Parathyroid adenoma (tissue), 2 donors: ENCODE results near the gene RPL7A.

Source experiments
- H2AFZ ChIP-seq: fragments of 300-600 bp; sonication (generic); one replicate; pipeline ENCODE4 v1.7.0; 2017; ENCODE audit warnings: antibody characterized with exemption, mild to moderate bottlenecking
- H3K27ac ChIP-seq: fragments of 300-600 bp; sonication (generic); one replicate; pipeline ENCODE4 v1.7.0; 2017
- H3K27me3 ChIP-seq: fragments of 300-600 bp; sonication (generic); one replicate; pipeline ENCODE4 v1.7.0; 2017; ENCODE audit warnings: low read length; ENCODE audit not compliant: control insufficient read depth, insufficient read depth
- H3K36me3 ChIP-seq: fragments of 300-600 bp; sonication (generic); one replicate; pipeline ENCODE4 v1.7.0; 2017; ENCODE audit warnings: low read length; ENCODE audit not compliant: control insufficient read depth, insufficient read depth
- H3K4me1 ChIP-seq: fragments of 300-600 bp; sonication (generic); one replicate; pipeline ENCODE4 v1.7.0; 2017; ENCODE audit warnings: control low read depth
- H3K4me2 ChIP-seq: fragments of 300-600 bp; sonication (generic); one replicate; pipeline ENCODE4 v1.7.0; 2017; ENCODE audit warnings: low read length
- H3K4me3 ChIP-seq: fragments of 300-600 bp; sonication (generic); one replicate; pipeline ENCODE4 v1.7.0; 2017; ENCODE audit warnings: low read depth, low read length
- H3K79me2 ChIP-seq: fragments of 300-600 bp; sonication (generic); one replicate; pipeline ENCODE4 v1.7.0; 2017; ENCODE audit warnings: control low read depth
- H3K9ac ChIP-seq: fragments of 300-600 bp; sonication (generic); one replicate; pipeline ENCODE4 v1.7.0; 2017; ENCODE audit warnings: mild to moderate bottlenecking
- H3K9me3 ChIP-seq: fragments of 300-600 bp; sonication (generic); one replicate; pipeline ENCODE4 v1.7.0; 2017; ENCODE audit warnings: low read length; ENCODE audit not compliant: control insufficient read depth
- TF ChIP-seq, protein P1 (sequence below): fragments of 300-600 bp; sonication (generic); IDR thresholded peaks from one replicate; pipeline ENCODE4 v1.7.0; 2017; ENCODE audit warnings: antibody characterized with exemption, mild to moderate bottlenecking
- donor health status: primary hyperparathyroidism.

The RPL7A gene

DNA sequence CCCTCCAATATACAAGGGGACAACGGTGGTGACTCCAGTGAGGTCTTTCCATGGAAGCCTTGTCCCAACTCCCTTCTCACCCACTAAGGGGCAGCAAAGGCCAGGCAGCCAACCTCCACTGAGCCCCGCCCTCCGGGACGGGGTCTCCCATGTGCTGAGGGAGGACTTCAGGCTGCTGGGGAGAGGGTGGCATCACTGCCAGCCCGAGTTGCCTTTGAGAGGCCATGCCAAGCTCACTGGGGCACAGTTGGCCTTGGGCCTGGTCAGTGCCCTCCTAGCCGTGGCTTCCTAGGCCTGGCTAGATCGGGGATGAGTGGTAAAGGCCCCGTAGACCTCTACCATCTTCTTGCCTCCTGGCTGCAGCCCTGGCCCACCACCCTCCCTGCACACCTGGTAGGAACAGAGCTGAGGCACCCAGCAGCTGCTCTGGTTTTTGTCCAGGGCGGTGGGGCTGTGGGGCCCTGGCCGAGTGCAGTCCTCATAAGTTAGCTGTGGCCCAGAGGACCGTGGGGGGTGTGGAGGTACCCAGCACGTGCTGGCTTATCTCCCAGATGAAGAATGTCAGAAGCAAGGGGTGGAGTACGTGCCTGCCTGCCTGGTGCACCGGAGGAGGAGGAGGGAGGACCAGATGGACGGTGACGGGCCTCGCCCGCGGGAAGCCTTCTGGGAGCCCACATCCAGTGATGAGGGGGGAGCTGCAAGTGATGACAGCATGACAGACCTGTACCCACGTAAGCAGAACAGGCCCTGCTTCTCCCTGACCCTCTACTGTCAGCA lies 11.6 kb downstream of the RPL7A start:
- H3K27me3 ChIP-seq = no peaks in the 10 kb centered on the region
- H2AFZ ChIP-seq = no peak overlapping the region
- H3K27ac ChIP-seq = no peak overlapping the region
- H3K4me3 ChIP-seq = no peak overlapping the region
- H3K4me2 ChIP-seq = no peak overlapping the region
- peaks cover 3% of the 10 kb centered on the region for H3K4me1 ChIP-seq
- no peaks in the 10 kb centered on the region for H3K79me2 ChIP-seq
- H3K36me3 ChIP-seq = no peaks in the 10 kb centered on the region
- TF ChIP-seq, protein P1, sequence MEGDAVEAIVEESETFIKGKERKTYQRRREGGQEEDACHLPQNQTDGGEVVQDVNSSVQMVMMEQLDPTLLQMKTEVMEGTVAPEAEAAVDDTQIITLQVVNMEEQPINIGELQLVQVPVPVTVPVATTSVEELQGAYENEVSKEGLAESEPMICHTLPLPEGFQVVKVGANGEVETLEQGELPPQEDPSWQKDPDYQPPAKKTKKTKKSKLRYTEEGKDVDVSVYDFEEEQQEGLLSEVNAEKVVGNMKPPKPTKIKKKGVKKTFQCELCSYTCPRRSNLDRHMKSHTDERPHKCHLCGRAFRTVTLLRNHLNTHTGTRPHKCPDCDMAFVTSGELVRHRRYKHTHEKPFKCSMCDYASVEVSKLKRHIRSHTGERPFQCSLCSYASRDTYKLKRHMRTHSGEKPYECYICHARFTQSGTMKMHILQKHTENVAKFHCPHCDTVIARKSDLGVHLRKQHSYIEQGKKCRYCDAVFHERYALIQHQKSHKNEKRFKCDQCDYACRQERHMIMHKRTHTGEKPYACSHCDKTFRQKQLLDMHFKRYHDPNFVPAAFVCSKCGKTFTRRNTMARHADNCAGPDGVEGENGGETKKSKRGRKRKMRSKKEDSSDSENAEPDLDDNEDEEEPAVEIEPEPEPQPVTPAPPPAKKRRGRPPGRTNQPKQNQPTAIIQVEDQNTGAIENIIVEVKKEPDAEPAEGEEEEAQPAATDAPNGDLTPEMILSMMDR = peak; percentile 16
- no peaks in the 10 kb centered on the region for H3K9me3 ChIP-seq
- H3K9ac ChIP-seq = no peak overlapping the region

DNA sequence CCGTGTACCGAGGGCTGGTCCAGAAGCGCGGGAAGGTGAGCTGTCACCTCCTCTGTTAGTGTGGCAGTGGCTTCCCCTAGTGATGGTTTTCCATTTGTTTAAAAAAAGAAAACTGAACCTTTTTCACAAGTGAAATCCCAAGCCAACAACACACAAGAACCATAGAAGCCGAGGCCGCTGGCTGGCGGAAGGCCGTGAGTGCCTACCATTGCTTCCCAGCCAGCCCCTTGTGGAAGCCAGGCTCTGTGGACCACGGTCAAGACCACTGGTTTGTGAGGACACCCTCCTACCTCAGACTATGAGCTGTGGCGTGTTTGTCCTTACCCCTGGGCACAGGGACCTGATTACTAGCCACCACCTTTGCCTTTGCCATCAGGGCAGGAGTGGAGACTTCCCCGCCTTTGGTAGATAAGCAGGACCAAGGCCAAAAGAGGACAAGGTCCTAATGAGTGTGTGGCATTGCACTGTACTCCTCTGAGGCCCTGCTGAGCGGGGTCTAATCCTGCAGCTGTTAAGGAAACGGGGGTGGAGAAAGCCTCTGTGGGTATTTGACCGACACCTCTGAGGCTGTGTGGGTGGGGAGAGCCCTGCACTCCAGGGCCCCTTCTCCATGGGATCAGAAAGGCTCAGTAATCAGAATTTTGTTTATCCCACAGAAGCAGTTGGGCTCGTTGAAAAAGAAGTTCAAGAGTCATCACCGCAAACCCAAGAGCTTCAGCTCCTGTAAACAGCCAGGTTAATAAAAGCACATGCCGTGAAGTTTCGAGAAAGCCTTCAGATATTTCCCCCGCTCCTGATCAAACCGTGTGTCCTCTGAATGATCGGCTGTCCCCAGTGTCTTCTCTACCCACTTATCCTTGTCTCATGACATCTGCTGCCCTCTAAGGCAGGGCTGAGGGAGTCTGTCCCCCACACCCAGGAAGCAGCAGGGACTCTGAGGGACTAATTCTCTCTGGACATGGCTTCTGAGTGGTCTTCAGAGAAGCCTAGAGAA lies 12.7 kb downstream of the RPL7A start:
- H3K9ac ChIP-seq = no peak overlapping the region
- no peak overlapping the region for H3K4me3 ChIP-seq
- no peaks in the 10 kb centered on the region for H3K36me3 ChIP-seq
- H3K9me3 ChIP-seq = no peaks in the 10 kb centered on the region
- TF ChIP-seq, protein P1 = no peak
- H3K4me1 ChIP-seq = peaks cover 3% of the 10 kb centered on the region
- no peak overlapping the region for H3K4me2 ChIP-seq
- no peak overlapping the region for H2AFZ ChIP-seq
- no peaks in the 10 kb centered on the region for H3K27me3 ChIP-seq
- no peaks in the 10 kb centered on the region for H3K79me2 ChIP-seq
- no peak overlapping the region for H3K27ac ChIP-seq

DNA sequence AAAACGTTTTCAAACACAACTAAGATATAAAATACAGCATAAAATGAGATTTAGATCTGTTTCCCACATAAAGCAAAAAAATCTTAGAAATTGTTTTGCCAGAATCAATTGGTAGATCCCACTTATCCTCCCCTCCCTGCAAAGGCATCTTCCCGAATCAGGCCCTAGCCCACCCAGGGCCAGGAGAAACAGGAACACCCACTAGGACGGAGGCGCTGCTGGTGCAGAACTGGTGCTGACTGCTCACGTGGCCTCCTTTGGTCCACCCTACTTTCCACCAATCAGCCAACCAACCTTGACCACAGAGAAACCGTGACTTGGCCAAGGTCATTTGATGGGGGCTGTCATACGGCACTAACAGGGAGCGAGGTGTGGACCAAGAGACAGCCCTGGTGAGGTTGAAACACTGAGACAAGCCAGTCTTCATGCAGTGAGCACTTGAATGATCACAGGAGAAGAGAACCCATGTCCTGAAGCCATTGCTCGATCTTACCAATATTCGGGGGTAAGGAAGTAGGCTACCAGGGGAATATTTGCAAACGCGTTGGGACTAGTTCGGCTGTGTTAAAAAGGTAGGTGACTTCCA lies 13.6 kb downstream of the RPL7A start:
- no peaks in the 10 kb centered on the region for H3K9me3 ChIP-seq
- no peak overlapping the region for H3K9ac ChIP-seq
- TF ChIP-seq, protein P1 = no peak
- no peaks in the 10 kb centered on the region for H3K27me3 ChIP-seq
- peaks cover 3% of the 10 kb centered on the region for H3K4me1 ChIP-seq
- peaks cover 2% of the 10 kb centered on the region for H3K79me2 ChIP-seq
- H3K36me3 ChIP-seq = no peaks in the 10 kb centered on the region
- H3K4me3 ChIP-seq = no peak overlapping the region
- H3K27ac ChIP-seq = no peak overlapping the region
- H3K4me2 ChIP-seq = no peak overlapping the region
- H2AFZ ChIP-seq = no peak overlapping the region

DNA sequence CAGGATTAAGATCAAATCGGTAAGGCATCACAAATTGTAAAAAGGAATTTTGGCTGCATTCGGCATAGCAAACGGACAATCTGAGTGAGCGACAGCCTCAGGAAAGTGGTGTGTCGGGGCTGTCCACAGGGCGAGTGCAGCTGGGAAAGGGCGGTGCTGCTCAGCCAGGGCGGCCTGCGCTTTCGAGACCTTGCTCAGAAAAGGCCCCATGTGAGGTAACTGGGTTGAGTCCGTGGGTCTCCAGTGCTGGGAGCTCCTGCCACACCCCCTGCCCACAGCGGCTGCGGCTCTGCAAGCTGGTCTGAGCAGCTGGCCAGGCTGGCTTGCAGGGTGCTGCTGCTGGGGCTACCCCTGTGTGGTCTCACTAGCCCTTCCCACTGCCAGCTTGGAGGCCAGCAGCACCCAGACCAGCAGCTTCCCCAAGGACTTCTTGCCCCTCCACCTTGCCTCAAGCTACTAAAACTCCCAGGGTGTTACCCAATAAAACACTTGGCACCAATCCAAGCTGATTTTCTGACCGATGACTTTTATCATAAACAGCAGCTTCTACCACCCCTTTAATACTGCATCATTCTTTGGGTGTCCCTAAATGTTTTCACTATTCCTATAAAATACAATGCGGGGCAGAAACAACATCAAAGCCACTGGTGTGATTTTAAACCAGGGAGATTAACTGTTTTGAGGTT lies 14.5 kb downstream of the RPL7A start:
- Histone ChIP-seq H3K79me2 (peaks cover 5% of the 10 kb centered on the region), H3K4me3 (no peak overlapping the region), H3K9me3 (no peaks in the 10 kb centered on the region), H2AFZ (no peak overlapping the region), H3K4me2 (no peak overlapping the region), H3K27me3 (no peaks in the 10 kb centered on the region), H3K4me1 (peaks cover 4% of the 10 kb centered on the region), H3K9ac (no peak overlapping the region), H3K27ac (no peak overlapping the region), H3K36me3 (no peaks in the 10 kb centered on the region)
- TF ChIP-seq, protein P1 = no peak
